GM12878 (cell line): ENCODE measurements around the gene PAK2.

Source experiments
- SIN3A ChIP-seq: IDR thresholded peaks from 2 replicates; pipeline ENCODE4 v1.6.1; 2012; ENCODE audit warnings: low read depth, low read length, improper control_type of control experiment
- TF ChIP-seq, protein P1 (sequence below), 3 experiments: IDR thresholded peaks in 2 of 3; conservative IDR thresholded peaks in 1 of 3; 2 replicates each; pipeline ENCODE4 v1.5.1; 2011; ENCODE audit warnings: low read depth in 3 of 3, low read length in 3 of 3, mild to moderate bottlenecking in 3 of 3, control low read depth in 2 of 3, moderate library complexity in 2 of 3, inconsistent platforms in 1 of 3, mixed read lengths in 1 of 3; ENCODE audit not compliant: control insufficient read depth in 2 of 3, insufficient read depth in 1 of 3; ENCODE audit errors: extremely low read depth in 1 of 3

DNA sequence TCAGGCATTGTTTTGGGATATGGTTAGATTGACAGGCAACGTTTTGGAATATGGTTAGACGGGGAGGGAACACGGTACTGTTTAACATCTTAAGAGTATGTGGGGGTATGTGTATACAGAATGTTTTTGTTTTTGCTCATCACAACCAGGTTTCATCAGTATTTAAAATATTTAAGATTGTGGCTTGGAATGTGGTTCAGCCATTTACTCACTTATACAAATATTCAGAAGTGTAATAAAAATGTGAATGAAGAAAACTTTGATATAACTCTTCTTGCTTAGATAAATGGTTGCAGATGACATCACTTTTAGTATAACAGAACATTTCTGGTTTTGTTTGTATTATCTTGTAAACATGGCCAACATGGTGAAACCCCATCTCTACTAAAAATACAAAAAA is 3.9 kb upstream of the PAK2 start:
- TF ChIP-seq, protein P1, sequence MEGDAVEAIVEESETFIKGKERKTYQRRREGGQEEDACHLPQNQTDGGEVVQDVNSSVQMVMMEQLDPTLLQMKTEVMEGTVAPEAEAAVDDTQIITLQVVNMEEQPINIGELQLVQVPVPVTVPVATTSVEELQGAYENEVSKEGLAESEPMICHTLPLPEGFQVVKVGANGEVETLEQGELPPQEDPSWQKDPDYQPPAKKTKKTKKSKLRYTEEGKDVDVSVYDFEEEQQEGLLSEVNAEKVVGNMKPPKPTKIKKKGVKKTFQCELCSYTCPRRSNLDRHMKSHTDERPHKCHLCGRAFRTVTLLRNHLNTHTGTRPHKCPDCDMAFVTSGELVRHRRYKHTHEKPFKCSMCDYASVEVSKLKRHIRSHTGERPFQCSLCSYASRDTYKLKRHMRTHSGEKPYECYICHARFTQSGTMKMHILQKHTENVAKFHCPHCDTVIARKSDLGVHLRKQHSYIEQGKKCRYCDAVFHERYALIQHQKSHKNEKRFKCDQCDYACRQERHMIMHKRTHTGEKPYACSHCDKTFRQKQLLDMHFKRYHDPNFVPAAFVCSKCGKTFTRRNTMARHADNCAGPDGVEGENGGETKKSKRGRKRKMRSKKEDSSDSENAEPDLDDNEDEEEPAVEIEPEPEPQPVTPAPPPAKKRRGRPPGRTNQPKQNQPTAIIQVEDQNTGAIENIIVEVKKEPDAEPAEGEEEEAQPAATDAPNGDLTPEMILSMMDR (IDR thresholded peaks at IDR 0.05 in 2 of 3, conservative IDR thresholded peaks at IDR 0.05 in 1 of 3; ENCODE audit: control insufficient read depth in 2 of 3, extremely low read depth in 1 of 3, insufficient read depth in 1 of 3, low read depth in 3 of 3, low read length in 3 of 3): no peak
- TF ChIP-seq SIN3A: no peak
